ENCODE data around the gene UBE2E2.

GRCh38 chr3:23431764-23432163 is 228.6 kb downstream of the UBE2E2 start:
- TF ChIP-seq REST (IDR thresholded peaks at IDR 0.05; ENCODE audit: borderline replicate concordance), result no peak
- no peak for TF ChIP-seq EZH2 (IDR thresholded peaks at IDR 0.05; ENCODE audit: borderline replicate concordance, insufficient read depth, low read length, poor library complexity, severe bottlenecking)
